OCI-LY3 (cell line): ENCODE measurements around the gene RPL21.

Experiments used
- CTCF ChIP-seq: fragments of 200-600, 300-600 bp; sonication (generic); IDR thresholded peaks from 2 replicates; pipeline ENCODE4 v1.5.1; 2014; ENCODE audit warnings: antibody characterized with exemption, low read length, low read depth
- EZH2phosphoT487 ChIP-seq: fragments of 200-600 bp; shearing (Covaris generic); IDR thresholded peaks from 2 replicates; pipeline ENCODE4 v1.6.1; 2018; ENCODE audit warnings: antibody characterized with exemption, mixed run types, low read depth

GRCh38 chr13:27276188-27276587, 24.8 kb downstream of the RPL21 start:
- TF ChIP-seq CTCF (no peak), EZH2phosphoT487 (no peak)
